MCF 10A (cell line): ENCODE measurements around the gene DOCK11. TPM values are rescaled to one million over a fixed set of nuclear protein-coding genes. Genes with fewer than 3 reads are reported as not detected.

ENCODE experiments used
- BruUV-seq: library from RNA; stranded (reverse); fragments of 400-500 nt; replicated peaks from 2 replicates; lab custom pipeline; 2021; lab: Mats Ljungman, UMichigan
- CTCF ChIA-PET: fragments of 300-600 bp; sonication (Branson Sonifier 250); formaldehyde crosslinking; extraction: SDS; loops from one replicate; lab custom pipeline; 2021; ENCODE audit warnings: antibody characterized with exemption, inconsistent platforms; lab: Yijun Ruan, JAX
- POLR2A ChIA-PET: fragments of 300-600, 350-650 bp; sonication (Branson Sonifier 250); formaldehyde crosslinking; extraction: SDS; loops from one replicate; lab custom pipeline; 2020; ENCODE audit warnings: antibody characterized with exemption, inconsistent platforms; lab: Yijun Ruan, JAX
- DNase-seq: peaks from one replicate; pipeline ENCODE4 v3.0.0-alpha.2; 2018; ENCODE audit not compliant: unreplicated experiment
- H3K27ac Mint-ChIP-seq: one replicate; pipeline ENCODE4 v1.8.0; 2022; ENCODE audit warnings: mild to moderate bottlenecking, low read depth, mixed read lengths; ENCODE audit not compliant: unreplicated experiment
- H3K27me3 Mint-ChIP-seq: one replicate; pipeline ENCODE4 v1.8.0; 2022; ENCODE audit warnings: mixed read lengths; ENCODE audit not compliant: insufficient read depth, unreplicated experiment
- H3K36me3 Mint-ChIP-seq: one replicate; pipeline ENCODE4 v1.8.0; 2022; ENCODE audit warnings: mild to moderate bottlenecking, moderate library complexity, mixed read lengths; ENCODE audit not compliant: insufficient read depth, unreplicated experiment
- H3K4me1 Mint-ChIP-seq: one replicate; pipeline ENCODE4 v1.8.0; 2022; ENCODE audit warnings: mixed read lengths; ENCODE audit not compliant: insufficient read depth, unreplicated experiment
- H3K4me3 Mint-ChIP-seq: one replicate; pipeline ENCODE4 v1.8.0; 2022; ENCODE audit warnings: mild to moderate bottlenecking, moderate library complexity, mixed read lengths; ENCODE audit not compliant: unreplicated experiment
- H3K9me3 Mint-ChIP-seq: one replicate; pipeline ENCODE4 v1.8.0; 2022; ENCODE audit warnings: mixed read lengths; ENCODE audit not compliant: unreplicated experiment
- CTCF ChIP-seq: fragments of 200-600 bp; IDR thresholded peaks from one replicate; pipeline ENCODE4 v1.8.0; 2022; ENCODE audit warnings: antibody characterized with exemption, mild to moderate bottlenecking; ENCODE audit not compliant: unreplicated experiment
- intact Hi-C: fragments of 100-400 bp; cut with micrococcal nuclease; formaldehyde crosslinking; loops from 2 replicates; pipeline ENCODE4 v1.14.1; 2022
- total RNA-seq: library from RNA; stranded (reverse); gene quantifications from 2 replicates; pipeline ENCODE4 v1.2.3, GENCODE V29; 2022

DOCK11 gene
- total RNA-seq, 1 experiment from 2014 or later, result 1.9 TPM

- no peak for TF ChIP-seq CTCF
- Mint-ChIP-seq H3K27me3 (peaks cover 19% of the 10 kb centered on the region), H3K36me3 (no peaks in the 10 kb centered on the region), H3K9me3 (peaks cover 9% of the 10 kb centered on the region), H3K4me3 (no peak overlapping the region), H3K27ac (no peak overlapping the region), H3K4me1 (peaks cover 6% of the 10 kb centered on the region)
- DNase-seq, result no peak
- intact Hi-C loops, result no loop called here
- no TSS peak for BruUV-seq
- POLR2A ChIA-PET, result no interaction called here
- CTCF ChIA-PET, result no interaction called here
These were observed 13.0 kb downstream of the DOCK11 start for GRCh38 chrX:118508635-118509034.

- intact Hi-C loops, result no loop called here
- Mint-ChIP-seq H3K27me3 (peaks cover 15% of the 10 kb centered on the region), H3K36me3 (no peaks in the 10 kb centered on the region), H3K4me1 (peaks cover 6% of the 10 kb centered on the region), H3K4me3 (no peak overlapping the region), H3K27ac (no peak overlapping the region), H3K9me3 (peaks cover 15% of the 10 kb centered on the region)
- TF ChIP-seq CTCF, result no peak
- ChIA-PET POLR2A (no interaction called here), CTCF (no interaction called here)
- no peak for DNase-seq
- BruUV-seq, result no TSS peak
These were observed 14.5 kb downstream of the DOCK11 start for GRCh38 chrX:118510111-118510510.

- no peak for TF ChIP-seq CTCF
- POLR2A ChIA-PET, result no interaction called here
- no peak for DNase-seq
- BruUV-seq, result no TSS peak
- Mint-ChIP-seq H3K27ac (no peak overlapping the region), H3K9me3 (peaks cover 17% of the 10 kb centered on the region), H3K27me3 (peaks cover 15% of the 10 kb centered on the region), H3K4me3 (no peak overlapping the region), H3K36me3 (no peaks in the 10 kb centered on the region), H3K4me1 (no peaks in the 10 kb centered on the region)
- CTCF ChIA-PET, result interaction anchor here (0.7 kb wide), 1 partner anchor 114 kb away, joined by 3 read pairs; no protein-coding TSS in a partner anchor
- intact Hi-C loops, result no loop called here
These were observed 17.7 kb downstream of the DOCK11 start for GRCh38 chrX:118513120-118513898.

- CTCF ChIA-PET, result interaction anchor here (0.6 to 1.1 kb wide), 2 partner anchors 31 to 81 kb away, joined by 3 read pairs; no protein-coding TSS in a partner anchor
- peak; percentile 56 for DNase-seq
These were observed 24.0 kb downstream of the DOCK11 start for GRCh38 chrX:118519411-118520215.

More at GRCh38 chrX:118519411-118520215, 24.0 kb downstream of the DOCK11 start:
- intact Hi-C loops, result no loop called here
- POLR2A ChIA-PET, result interaction anchor here (1.4 kb wide), 1 partner anchor 23 kb away, joined by 5 read pairs; the partner anchor contains the start of gene DOCK11
- H3K4me1 Mint-ChIP-seq, result peaks cover 15% of the 10 kb centered on the region
- BruUV-seq, result no TSS peak
- no peaks in the 10 kb centered on the region for H3K36me3 Mint-ChIP-seq
- no peak for TF ChIP-seq CTCF
- H3K27ac Mint-ChIP-seq, result peak overlapping the region; percentile 66
- H3K9me3 Mint-ChIP-seq, result peaks cover 6% of the 10 kb centered on the region
- no peaks in the 10 kb centered on the region for H3K27me3 Mint-ChIP-seq
- H3K4me3 Mint-ChIP-seq, result no peak overlapping the region
